Stimulated activated CD8-positive, alpha-beta memory T cell treated with anti-CD3 and anti-CD28 coated beads, Interleukin-4, amount 100 ng/mL, for 24 hours (primary cell): ENCODE results near the gene PDE3B.
A peak's percentile ranks its signal among the peaks of the same experiment; 100 is the strongest.
"Not testable (repeated sequence)": the region's sequence is repeated elsewhere in the genome, so short reads cannot be mapped to it uniquely, and the experiment has no call there.

Experiments used
- DNase-seq: peaks from one replicate; pipeline ENCODE4 v3.0.0-alpha.2; 2020; ENCODE audit warnings: low read depth

PDE3B gene

GRCh38 chr11:14643697-14644225, at the start of gene PDE3B:
Gene PDE3B (plus strand): TSS chr11:14643804. CDS start chr11:14644076, 272 bp downstream.
- DNase-seq: peak; percentile 69

GRCh38 chr11:14595261-14595660, 48.3 kb upstream of the PDE3B start:
- DNase-seq: not testable (repeated sequence)

- DNase-seq: no peak
Measured at GRCh38 chr11:14607713-14608112, 35.9 kb upstream of the PDE3B start.

- DNase-seq: no peak
Measured at GRCh38 chr11:14609902-14610301, 33.7 kb upstream of the PDE3B start.

- DNase-seq: no peak
Measured at GRCh38 chr11:14611939-14612338, 31.7 kb upstream of the PDE3B start.

- no peak for DNase-seq
Measured at GRCh38 chr11:14612694-14613093, 30.9 kb upstream of the PDE3B start.

GRCh38 chr11:14614091-14614622, 29.4 kb upstream of the PDE3B start:
- DNase-seq: no peak

GRCh38 chr11:14617241-14618027, 26.2 kb upstream of the PDE3B start:
- no peak for DNase-seq

- DNase-seq: no peak
Measured at GRCh38 chr11:14618060-14618459, 25.5 kb upstream of the PDE3B start.

GRCh38 chr11:14619603-14620531, 23.7 kb upstream of the PDE3B start:
- DNase-seq: no peak

- DNase-seq: no peak
Measured at GRCh38 chr11:14622223-14622954, 21.2 kb upstream of the PDE3B start.

- no peak for DNase-seq
Measured at GRCh38 chr11:14623036-14623435, 20.6 kb upstream of the PDE3B start.

- no peak for DNase-seq
Measured at GRCh38 chr11:14625586-14626205, 17.9 kb upstream of the PDE3B start.

- no peak for DNase-seq
Measured at GRCh38 chr11:14626650-14627049, 17.0 kb upstream of the PDE3B start.

- not testable (repeated sequence) for DNase-seq
Measured at GRCh38 chr11:14633506-14634224, 9.9 kb upstream of the PDE3B start.

- DNase-seq: no peak
Measured at GRCh38 chr11:14634813-14635212, 8.8 kb upstream of the PDE3B start.

- no peak for DNase-seq
Measured at GRCh38 chr11:14635546-14635945, 8.1 kb upstream of the PDE3B start.

GRCh38 chr11:14636119-14636518, 7.5 kb upstream of the PDE3B start:
- DNase-seq: no peak

GRCh38 chr11:14637868-14638409, 5.7 kb upstream of the PDE3B start:
- no peak for DNase-seq

GRCh38 chr11:14638561-14638960, 5.0 kb upstream of the PDE3B start:
- no peak for DNase-seq
